Chondrocyte (in vitro differentiated cells): ENCODE results near the gene SPATA31D3. TPM values are rescaled to one million over a fixed set of nuclear protein-coding genes. Genes with fewer than 3 reads are reported as not detected.
"Not testable (repeated sequence)": the region's sequence is repeated elsewhere in the genome, so short reads cannot be mapped to it uniquely, and the experiment has no call there.

Source experiments
- DNase-seq: peaks from one replicate; pipeline ENCODE4 v3.0.0; 2021; ENCODE audit warnings: mixed read lengths, low spot score
- H3K27ac Mint-ChIP-seq: one replicate; pipeline ENCODE4 v1.8.0; 2021; ENCODE audit warnings: mild to moderate bottlenecking, moderate library complexity, mixed read lengths; ENCODE audit not compliant: unreplicated experiment
- H3K27me3 Mint-ChIP-seq: 2 replicates; pipeline ENCODE4 v1.8.0; 2021; ENCODE audit warnings: low read depth, mixed read lengths
- H3K36me3 Mint-ChIP-seq: 2 replicates; pipeline ENCODE4 v1.8.0; 2021; ENCODE audit warnings: low read depth, mixed read lengths
- H3K4me1 Mint-ChIP-seq: 2 replicates; pipeline ENCODE4 v1.8.0; 2021; ENCODE audit warnings: low read depth, mild to moderate bottlenecking, mixed read lengths
- H3K4me3 Mint-ChIP-seq: one replicate; pipeline ENCODE4 v1.8.0; 2021; ENCODE audit warnings: mild to moderate bottlenecking, moderate library complexity, mixed read lengths; ENCODE audit not compliant: unreplicated experiment
- H3K9me3 Mint-ChIP-seq: 2 replicates; pipeline ENCODE4 v1.8.0; 2021; ENCODE audit warnings: low read depth, mixed read lengths
- total RNA-seq: library from RNA; stranded (reverse); gene quantifications from 3 replicates; pipeline ENCODE4 v1.2.1, GENCODE V29; 2021
- TF ChIP-seq, protein P1 (sequence below): fragments of 200-600 bp; sonication (generic); IDR thresholded peaks from 2 replicates; pipeline ENCODE4 v1.5.0; 2021; ENCODE audit warnings: antibody characterized with exemption, mild to moderate bottlenecking, moderate library complexity

SPATA31D3 gene
- total RNA-seq, 1 donor from 2014 or later: not detected

DNA sequence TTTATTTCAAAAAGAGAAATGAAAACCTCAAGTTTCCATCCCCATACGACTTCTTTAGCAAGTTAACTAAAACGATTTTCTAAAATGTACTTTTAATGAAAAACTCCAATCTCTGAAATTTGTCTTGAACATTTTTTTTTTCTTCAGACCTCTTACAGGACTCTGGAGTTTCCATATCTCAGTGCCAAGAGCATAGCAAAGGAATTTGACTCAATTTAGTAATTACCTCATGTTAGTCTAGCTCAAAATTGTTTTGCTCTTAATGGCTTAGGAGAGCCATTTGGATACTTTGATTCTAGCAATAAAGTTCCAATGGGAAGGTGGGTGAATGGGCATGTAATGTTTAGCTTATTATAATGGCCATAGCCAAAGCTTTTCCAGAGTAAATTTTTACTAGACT, 41.1 kb upstream of the SPATA31D3 start:
- Mint-ChIP-seq H3K9me3 (no peaks in the 10 kb centered on the region), H3K4me1 (peaks cover 31% of the 10 kb centered on the region), H3K27me3 (no peaks in the 10 kb centered on the region), H3K27ac (no peak overlapping the region), H3K36me3 (no peaks in the 10 kb centered on the region), H3K4me3 (no peak overlapping the region)
- DNase-seq: no peak
- TF ChIP-seq, protein P1, sequence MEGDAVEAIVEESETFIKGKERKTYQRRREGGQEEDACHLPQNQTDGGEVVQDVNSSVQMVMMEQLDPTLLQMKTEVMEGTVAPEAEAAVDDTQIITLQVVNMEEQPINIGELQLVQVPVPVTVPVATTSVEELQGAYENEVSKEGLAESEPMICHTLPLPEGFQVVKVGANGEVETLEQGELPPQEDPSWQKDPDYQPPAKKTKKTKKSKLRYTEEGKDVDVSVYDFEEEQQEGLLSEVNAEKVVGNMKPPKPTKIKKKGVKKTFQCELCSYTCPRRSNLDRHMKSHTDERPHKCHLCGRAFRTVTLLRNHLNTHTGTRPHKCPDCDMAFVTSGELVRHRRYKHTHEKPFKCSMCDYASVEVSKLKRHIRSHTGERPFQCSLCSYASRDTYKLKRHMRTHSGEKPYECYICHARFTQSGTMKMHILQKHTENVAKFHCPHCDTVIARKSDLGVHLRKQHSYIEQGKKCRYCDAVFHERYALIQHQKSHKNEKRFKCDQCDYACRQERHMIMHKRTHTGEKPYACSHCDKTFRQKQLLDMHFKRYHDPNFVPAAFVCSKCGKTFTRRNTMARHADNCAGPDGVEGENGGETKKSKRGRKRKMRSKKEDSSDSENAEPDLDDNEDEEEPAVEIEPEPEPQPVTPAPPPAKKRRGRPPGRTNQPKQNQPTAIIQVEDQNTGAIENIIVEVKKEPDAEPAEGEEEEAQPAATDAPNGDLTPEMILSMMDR: no peak

DNA sequence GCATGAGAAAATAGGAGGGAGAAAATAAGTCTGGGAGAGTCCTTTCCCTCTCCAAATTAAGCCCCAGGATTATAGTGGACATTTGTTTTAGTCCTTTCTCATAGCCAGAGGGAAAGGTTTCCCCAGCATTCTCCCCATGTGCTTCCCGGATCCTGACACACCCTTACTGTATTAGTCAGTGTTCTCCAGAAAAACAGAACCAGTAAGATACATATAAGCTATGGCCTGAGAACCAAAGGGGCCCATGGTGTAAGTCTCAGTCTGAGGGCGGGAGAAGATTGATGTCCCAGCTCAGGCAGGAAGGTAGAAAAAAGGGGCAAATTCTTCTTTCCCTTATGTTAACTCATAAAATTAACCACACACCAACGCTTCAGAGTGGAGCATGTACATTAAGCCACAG, 40.7 kb upstream of the SPATA31D3 start:
- Mint-ChIP-seq H3K36me3 (no peaks in the 10 kb centered on the region), H3K4me3 (no peak overlapping the region), H3K4me1 (peaks cover 31% of the 10 kb centered on the region), H3K9me3 (no peaks in the 10 kb centered on the region), H3K27me3 (no peaks in the 10 kb centered on the region), H3K27ac (no peak overlapping the region)
- no peak for DNase-seq
- TF ChIP-seq, protein P1: no peak

DNA sequence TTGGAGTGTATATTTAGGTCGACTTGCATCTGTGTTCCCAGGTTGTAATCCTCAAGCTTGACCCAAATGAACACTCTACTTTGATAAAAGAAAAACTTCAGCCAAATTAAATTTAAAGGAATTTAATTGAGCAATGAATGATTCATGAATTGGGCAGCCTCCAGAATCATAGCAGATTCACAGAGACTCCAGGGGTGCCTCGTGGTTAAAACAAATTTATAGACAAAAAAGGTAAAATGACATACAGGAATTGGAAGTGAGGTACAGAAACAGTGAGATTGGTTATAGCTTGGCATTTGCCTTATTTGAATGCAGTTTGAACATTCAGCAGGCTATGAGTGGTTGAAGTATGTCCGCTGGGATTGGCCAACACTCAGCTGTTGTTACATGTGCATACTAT, 36.6 kb upstream of the SPATA31D3 start:
- TF ChIP-seq, protein P1: no peak
- Mint-ChIP-seq H3K27ac (no peak overlapping the region), H3K36me3 (no peaks in the 10 kb centered on the region), H3K4me3 (no peak overlapping the region), H3K27me3 (no peaks in the 10 kb centered on the region), H3K4me1 (peaks cover 12% of the 10 kb centered on the region), H3K9me3 (no peaks in the 10 kb centered on the region)
- DNase-seq: no peak

DNA sequence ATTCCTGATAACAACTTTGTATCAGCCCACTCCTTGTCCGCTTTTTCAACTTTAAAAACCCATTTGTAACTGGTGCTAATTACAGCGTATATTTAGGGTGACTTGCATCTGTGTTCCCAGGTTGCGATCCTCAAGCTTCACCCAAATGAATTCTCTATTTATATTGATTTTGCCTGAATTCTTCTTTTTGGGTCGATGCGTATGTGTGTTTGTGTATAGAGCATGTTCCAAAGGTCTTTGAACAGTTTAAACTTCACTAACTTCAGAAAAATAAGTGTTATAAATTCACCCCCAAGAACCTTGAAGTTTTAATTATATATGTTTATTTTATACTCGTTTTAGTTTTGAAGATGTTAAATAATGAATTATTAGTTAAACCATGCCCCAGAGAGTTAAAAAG, 31.2 kb upstream of the SPATA31D3 start:
- no peak overlapping the region for H3K4me3 Mint-ChIP-seq
- no peak for DNase-seq
- no peaks in the 10 kb centered on the region for H3K9me3 Mint-ChIP-seq
- H3K27ac Mint-ChIP-seq: no peak overlapping the region
- H3K4me1 Mint-ChIP-seq: no peaks in the 10 kb centered on the region
- H3K36me3 Mint-ChIP-seq: no peaks in the 10 kb centered on the region
- TF ChIP-seq, protein P1: no peak
- H3K27me3 Mint-ChIP-seq: no peaks in the 10 kb centered on the region

DNA sequence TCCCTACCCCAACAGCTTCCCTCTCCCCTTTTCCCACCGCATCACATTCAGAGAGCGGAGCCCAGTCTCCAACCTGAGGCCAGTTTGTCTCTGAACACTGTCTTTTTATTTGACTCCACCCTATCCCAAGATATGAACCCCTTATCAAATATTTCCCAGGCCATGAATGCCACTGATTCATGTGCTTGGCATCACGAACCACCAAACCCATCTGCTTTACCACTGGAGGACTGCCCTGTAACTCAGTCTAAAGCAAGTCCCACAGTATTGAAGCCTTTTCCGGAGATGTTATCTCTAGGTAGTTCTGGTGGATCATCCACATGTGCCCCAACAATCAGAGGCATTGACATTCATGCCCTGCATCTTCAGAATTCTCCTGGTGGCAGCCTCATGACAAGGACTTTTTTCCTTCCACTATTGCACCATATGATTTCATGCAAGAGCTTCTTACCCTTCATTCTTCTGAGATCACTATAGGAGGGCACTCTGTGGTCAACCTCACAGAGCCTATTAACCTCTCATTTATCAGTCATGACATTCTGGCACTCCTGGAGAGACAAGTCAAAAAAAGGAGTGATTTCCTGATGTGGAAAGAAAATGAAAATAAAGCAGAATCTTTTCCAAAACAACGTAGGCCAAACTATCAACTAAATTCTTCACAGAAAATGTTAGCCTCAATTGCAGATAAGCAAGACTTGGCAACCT, 27.3 kb upstream of the SPATA31D3 start:
- TF ChIP-seq, protein P1: no peak
- no peaks in the 10 kb centered on the region for H3K27me3 Mint-ChIP-seq
- H3K9me3 Mint-ChIP-seq: no peaks in the 10 kb centered on the region
- no peaks in the 10 kb centered on the region for H3K4me1 Mint-ChIP-seq
- DNase-seq: no peak
- H3K36me3 Mint-ChIP-seq: no peaks in the 10 kb centered on the region
- H3K4me3 Mint-ChIP-seq: no peak overlapping the region
- no peak overlapping the region for H3K27ac Mint-ChIP-seq

DNA sequence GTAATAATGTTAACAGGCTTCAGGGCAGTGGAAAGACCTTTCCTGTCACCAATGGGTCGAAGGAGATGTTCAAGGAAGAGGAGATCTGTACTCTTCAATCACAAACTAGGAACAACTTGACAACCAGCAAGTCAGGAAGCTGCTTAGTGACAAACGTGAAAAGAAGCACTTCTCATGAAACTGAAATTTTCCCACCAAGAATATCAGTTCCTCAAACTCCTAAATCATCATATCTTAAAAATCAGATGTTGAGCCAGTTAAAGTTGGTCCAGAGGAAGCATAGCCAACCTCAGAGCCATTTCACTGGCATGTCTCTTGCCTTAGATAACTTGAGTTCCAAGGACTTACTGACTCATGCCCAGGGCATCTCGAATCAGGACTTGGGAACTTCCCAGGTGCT, 24.8 kb upstream of the SPATA31D3 start:
- H3K4me1 Mint-ChIP-seq, H3K9me3 Mint-ChIP-seq, H3K27ac Mint-ChIP-seq, DNase-seq, H3K36me3 Mint-ChIP-seq, H3K4me3 Mint-ChIP-seq, H3K27me3 Mint-ChIP-seq: not testable (repeated sequence)

DNA sequence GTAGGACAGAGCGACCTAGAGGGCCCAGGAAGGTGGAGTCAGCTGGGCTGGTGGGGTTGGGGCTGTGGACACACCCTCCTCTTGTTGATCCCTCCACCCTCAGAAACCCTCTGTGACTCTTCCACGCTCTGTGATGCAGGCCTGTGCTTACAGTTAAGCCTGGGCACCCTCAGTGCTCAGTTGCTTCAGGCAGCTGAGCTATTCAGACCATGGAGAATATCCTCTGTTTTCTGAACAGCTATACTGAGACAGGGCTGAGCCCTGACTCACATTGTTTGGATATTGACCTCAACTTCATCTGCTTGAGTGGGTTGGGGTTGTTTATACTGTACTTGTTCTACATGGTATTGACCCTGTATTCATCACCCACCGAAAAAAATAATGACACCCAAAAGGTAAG, 15.0 kb upstream of the SPATA31D3 start, which contains the start of gene SPATA31D4:
Gene SPATA31D4, plus strand, starts transcription at position 124 of the 400 bp plus-strand sequence. Its CDS starts 86 bp downstream, at position 210.
- not testable (repeated sequence) for H3K27me3 Mint-ChIP-seq, H3K4me1 Mint-ChIP-seq, H3K9me3 Mint-ChIP-seq, DNase-seq, H3K4me3 Mint-ChIP-seq, H3K36me3 Mint-ChIP-seq, H3K27ac Mint-ChIP-seq

DNA sequence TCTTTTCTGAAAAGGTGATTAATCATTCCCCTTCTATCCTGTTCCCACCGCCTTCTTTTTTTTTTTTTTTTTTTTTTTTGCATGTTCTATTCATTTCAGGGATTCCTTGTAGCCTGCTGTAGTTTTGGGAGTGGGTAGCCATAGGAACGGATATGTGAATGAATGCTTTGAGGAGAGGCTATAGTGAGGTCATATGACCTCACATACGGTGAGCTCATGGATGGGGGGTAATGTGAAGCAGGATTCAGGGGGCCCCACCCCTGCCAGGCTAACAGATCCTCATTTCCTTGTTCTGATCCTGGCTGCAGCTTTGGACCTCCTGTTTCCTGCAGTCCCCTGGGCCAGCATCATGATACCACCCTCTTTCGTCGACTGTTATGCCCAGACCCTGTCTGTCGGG, 13.2 kb upstream of the SPATA31D3 start:
- H3K9me3 Mint-ChIP-seq, H3K4me1 Mint-ChIP-seq, H3K4me3 Mint-ChIP-seq, DNase-seq, H3K36me3 Mint-ChIP-seq, H3K27ac Mint-ChIP-seq, H3K27me3 Mint-ChIP-seq: not testable (repeated sequence)
